Neural progenitor cell (in vitro differentiated cells): ENCODE results near the gene DUT. TPM values are rescaled to one million over a fixed set of nuclear protein-coding genes. Genes with fewer than 3 reads are reported as not detected.

ENCODE experiments used
- DNase-seq: peaks from one replicate; pipeline ENCODE4 v3.0.0-alpha.2; 2016; ENCODE audit warnings: low spot score
- H2AFZ ChIP-seq: fragments of 200-600 bp; sonication (generic); replicated peaks from 2 replicates; pipeline ENCODE4 v1.6.1; 2016; ENCODE audit warnings: antibody characterized with exemption
- H3F3A ChIP-seq: fragments of 200-600 bp; sonication (generic); 2 replicates; pipeline ENCODE4 v1.6.1; 2016; ENCODE audit warnings: antibody characterized with exemption, low read depth
- H3K27ac ChIP-seq: fragments of 200-600 bp; sonication (generic); 2 replicates; pipeline ENCODE4 v1.5.1; 2016; ENCODE audit warnings: mild to moderate bottlenecking
- H3K27me3 ChIP-seq: fragments of 200-600 bp; sonication (generic); 2 replicates; pipeline ENCODE4 v1.6.1; 2016; ENCODE audit warnings: mild to moderate bottlenecking, moderate library complexity
- H3K36me3 ChIP-seq: fragments of 200-600 bp; sonication (generic); 2 replicates; pipeline ENCODE4 v1.5.1; 2016
- H3K4me1 ChIP-seq: fragments of 200-600 bp; sonication (generic); 2 replicates; pipeline ENCODE4 v1.6.1; 2016; ENCODE audit warnings: mixed run types
- H3K4me2 ChIP-seq: fragments of 200-600 bp; sonication (generic); 2 replicates; pipeline ENCODE4 v1.6.1; 2016
- H3K4me3 ChIP-seq: fragments of 200-600 bp; sonication (generic); 2 replicates; pipeline ENCODE4 v1.5.1; 2016
- H3K79me2 ChIP-seq: fragments of 200-600 bp; sonication (generic); 2 replicates; pipeline ENCODE4 v1.6.1; 2016; ENCODE audit warnings: low read depth
- H3K9ac ChIP-seq: fragments of 200-600 bp; sonication (generic); 2 replicates; pipeline ENCODE4 v1.6.1; 2016
- H3K9me3 ChIP-seq: fragments of 200-600 bp; sonication (generic); 2 replicates; pipeline ENCODE4 v1.5.1; 2016; ENCODE audit warnings: low read depth
- H4K20me1 ChIP-seq: fragments of 200-600 bp; sonication (generic); 2 replicates; pipeline ENCODE4 v1.6.1; 2016; ENCODE audit warnings: low read depth
- H3K27ac Mint-ChIP-seq: 3 replicates; pipeline ENCODE4 v1.8.0; 2021; ENCODE audit warnings: mixed read lengths
- H3K27me3 Mint-ChIP-seq: 2 replicates; pipeline ENCODE4 v1.8.0; 2022; ENCODE audit warnings: low read depth, mild to moderate bottlenecking, inconsistent platforms, moderate library complexity, mixed read lengths; ENCODE audit not compliant: insufficient read depth
- H3K36me3 Mint-ChIP-seq: 3 replicates; pipeline ENCODE4 v1.8.0; 2021; ENCODE audit warnings: mixed read lengths
- H3K4me1 Mint-ChIP-seq: 3 replicates; pipeline ENCODE4 v1.8.0; 2021; ENCODE audit warnings: mixed read lengths
- H3K4me3 Mint-ChIP-seq: 3 replicates; pipeline ENCODE4 v1.8.0; 2021; ENCODE audit warnings: mild to moderate bottlenecking, moderate library complexity, mixed read lengths
- H3K9me3 Mint-ChIP-seq: 3 replicates; pipeline ENCODE4 v1.8.0; 2020; ENCODE audit warnings: mixed read lengths
- EZH2 ChIP-seq: fragments of 200-600 bp; sonication (generic); IDR thresholded peaks from 2 replicates; pipeline ENCODE4 v1.6.1; 2017; ENCODE audit warnings: antibody characterized with exemption, mild to moderate bottlenecking, moderate library complexity
- EZH2phosphoT487 ChIP-seq: fragments of 200-600 bp; sonication (generic); IDR thresholded peaks from 2 replicates; pipeline ENCODE4 v1.6.1; 2017; ENCODE audit warnings: antibody characterized with exemption
- total RNA-seq: library from RNA; depleted of rRNA; stranded (reverse); fragments of >200 nt; gene quantifications from 2 replicates; pipeline ENCODE4 v1.2.3, GENCODE V29; 2015; ENCODE audit warnings: low replicate concordance
- TF ChIP-seq, protein P1 (sequence below): fragments of 200-600 bp; sonication (generic); IDR thresholded peaks from 2 replicates; pipeline ENCODE4 v1.5.1; 2017; ENCODE audit warnings: antibody characterized with exemption, mild to moderate bottlenecking

The DUT gene
- total RNA-seq, 1 donor from 2014 or later: 51.6 TPM

DNA sequence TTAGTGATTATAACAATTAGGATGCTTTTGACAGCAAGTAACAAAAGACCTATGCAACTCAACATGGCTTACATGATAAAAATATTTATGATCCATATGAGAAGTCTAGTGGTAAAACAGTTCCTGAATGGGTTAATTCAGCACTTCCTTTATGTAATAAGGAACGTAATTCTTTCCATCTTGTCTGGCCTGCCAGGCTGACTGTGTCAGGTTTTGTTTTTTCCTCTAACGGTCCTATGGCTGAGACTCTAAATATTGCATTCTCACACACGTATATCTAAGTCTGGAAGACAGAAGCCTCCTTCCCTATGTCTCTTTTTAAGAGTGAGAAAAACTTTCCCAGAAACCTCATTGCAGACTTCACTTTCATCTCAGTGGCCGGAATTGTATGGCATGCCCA is 50.6 kb downstream of the DUT start:
- no peaks in the 10 kb centered on the region for H3F3A ChIP-seq
- H3K9ac ChIP-seq: no peak overlapping the region
- H3K4me1 Mint-ChIP-seq: no peaks in the 10 kb centered on the region
- H3K27ac Mint-ChIP-seq: no peak overlapping the region
- H3K9me3 ChIP-seq: no peaks in the 10 kb centered on the region
- no peak overlapping the region for H3K4me3 ChIP-seq
- no peaks in the 10 kb centered on the region for H3K27me3 Mint-ChIP-seq
- no peaks in the 10 kb centered on the region for H3K36me3 ChIP-seq
- no peak for TF ChIP-seq EZH2phosphoT487
- TF ChIP-seq, protein P1, sequence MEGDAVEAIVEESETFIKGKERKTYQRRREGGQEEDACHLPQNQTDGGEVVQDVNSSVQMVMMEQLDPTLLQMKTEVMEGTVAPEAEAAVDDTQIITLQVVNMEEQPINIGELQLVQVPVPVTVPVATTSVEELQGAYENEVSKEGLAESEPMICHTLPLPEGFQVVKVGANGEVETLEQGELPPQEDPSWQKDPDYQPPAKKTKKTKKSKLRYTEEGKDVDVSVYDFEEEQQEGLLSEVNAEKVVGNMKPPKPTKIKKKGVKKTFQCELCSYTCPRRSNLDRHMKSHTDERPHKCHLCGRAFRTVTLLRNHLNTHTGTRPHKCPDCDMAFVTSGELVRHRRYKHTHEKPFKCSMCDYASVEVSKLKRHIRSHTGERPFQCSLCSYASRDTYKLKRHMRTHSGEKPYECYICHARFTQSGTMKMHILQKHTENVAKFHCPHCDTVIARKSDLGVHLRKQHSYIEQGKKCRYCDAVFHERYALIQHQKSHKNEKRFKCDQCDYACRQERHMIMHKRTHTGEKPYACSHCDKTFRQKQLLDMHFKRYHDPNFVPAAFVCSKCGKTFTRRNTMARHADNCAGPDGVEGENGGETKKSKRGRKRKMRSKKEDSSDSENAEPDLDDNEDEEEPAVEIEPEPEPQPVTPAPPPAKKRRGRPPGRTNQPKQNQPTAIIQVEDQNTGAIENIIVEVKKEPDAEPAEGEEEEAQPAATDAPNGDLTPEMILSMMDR: no peak
- no peak for TF ChIP-seq EZH2
- no peaks in the 10 kb centered on the region for H4K20me1 ChIP-seq
- peak overlapping the region; percentile 12 for H2AFZ ChIP-seq
- no peak overlapping the region for H3K4me3 Mint-ChIP-seq
- peaks cover 2% of the 10 kb centered on the region for H3K36me3 Mint-ChIP-seq
- peaks cover 10% of the 10 kb centered on the region for H3K9me3 Mint-ChIP-seq
- H3K27ac ChIP-seq: no peak overlapping the region
- DNase-seq: no peak
- no peaks in the 10 kb centered on the region for H3K4me1 ChIP-seq
- no peaks in the 10 kb centered on the region for H3K79me2 ChIP-seq
- no peak overlapping the region for H3K4me2 ChIP-seq
- no peaks in the 10 kb centered on the region for H3K27me3 ChIP-seq

DNA sequence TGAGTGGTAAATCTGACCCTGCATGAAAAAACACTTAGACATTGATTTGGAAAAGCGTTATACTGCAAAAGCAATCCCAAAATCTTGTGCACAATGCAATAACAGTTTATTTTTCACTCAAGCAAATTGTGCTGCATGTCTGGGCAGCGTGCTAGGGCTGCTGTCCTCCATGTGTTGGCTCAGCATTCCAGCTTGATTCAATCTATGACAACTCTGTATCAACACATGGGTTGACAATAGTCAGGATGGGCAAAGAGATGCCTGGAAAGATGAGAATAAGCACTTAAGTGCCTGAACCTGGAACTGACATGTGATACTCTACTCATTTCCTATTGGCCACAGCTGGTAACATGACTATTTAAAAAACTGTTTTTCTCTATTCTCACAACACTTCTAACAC is 51.8 kb downstream of the DUT start:
- Mint-ChIP-seq H3K9me3 (peaks cover 2% of the 10 kb centered on the region), H3K36me3 (no peaks in the 10 kb centered on the region), H3K27ac (no peak overlapping the region), H3K4me3 (no peak overlapping the region), H3K27me3 (no peaks in the 10 kb centered on the region), H3K4me1 (no peaks in the 10 kb centered on the region)
- Histone ChIP-seq H3K4me2 (no peak overlapping the region), H3K36me3 (no peaks in the 10 kb centered on the region), H4K20me1 (no peaks in the 10 kb centered on the region), H3K27me3 (no peaks in the 10 kb centered on the region), H3K9me3 (no peaks in the 10 kb centered on the region), H2AFZ (no peak overlapping the region), H3K79me2 (no peaks in the 10 kb centered on the region), H3K4me3 (no peak overlapping the region), H3K27ac (no peak overlapping the region), H3K4me1 (no peaks in the 10 kb centered on the region), H3F3A (no peaks in the 10 kb centered on the region), H3K9ac (no peak overlapping the region)
- TF ChIP-seq EZH2 (no peak), EZH2phosphoT487 (no peak)
- TF ChIP-seq, protein P1: no peak
- DNase-seq: no peak

DNA sequence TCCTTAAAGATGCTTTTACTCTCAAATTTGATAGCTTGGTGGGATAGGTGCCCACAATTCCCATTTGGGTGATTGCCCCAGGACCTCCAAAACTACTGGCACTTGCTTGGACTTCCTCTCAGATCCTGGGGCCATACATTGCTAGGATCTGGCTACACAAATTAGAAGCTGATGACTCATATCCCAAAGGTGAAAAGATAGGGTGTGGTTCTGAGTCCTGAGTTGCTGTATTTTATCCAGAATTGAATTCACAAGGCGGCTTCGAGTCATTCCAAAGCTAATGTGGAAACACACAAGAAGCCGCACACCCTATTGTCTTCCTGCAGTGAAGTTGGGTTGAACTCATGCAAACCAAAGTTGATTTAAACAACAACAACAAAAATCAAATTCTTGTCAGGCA is 53.4 kb downstream of the DUT start:
- no peaks in the 10 kb centered on the region for H3K36me3 ChIP-seq
- H3K4me2 ChIP-seq: no peak overlapping the region
- H3K9me3 Mint-ChIP-seq: no peaks in the 10 kb centered on the region
- no peak overlapping the region for H2AFZ ChIP-seq
- no peak for TF ChIP-seq EZH2
- TF ChIP-seq, protein P1: no peak
- TF ChIP-seq EZH2phosphoT487: no peak
- no peaks in the 10 kb centered on the region for H3K4me1 Mint-ChIP-seq
- no peak for DNase-seq
- no peaks in the 10 kb centered on the region for H4K20me1 ChIP-seq
- H3K36me3 Mint-ChIP-seq: no peaks in the 10 kb centered on the region
- H3K4me1 ChIP-seq: no peaks in the 10 kb centered on the region
- H3K9me3 ChIP-seq: no peaks in the 10 kb centered on the region
- H3K79me2 ChIP-seq: no peaks in the 10 kb centered on the region
- H3K27me3 ChIP-seq: no peaks in the 10 kb centered on the region
- no peaks in the 10 kb centered on the region for H3K27me3 Mint-ChIP-seq
- H3K9ac ChIP-seq: no peak overlapping the region
- H3F3A ChIP-seq: no peaks in the 10 kb centered on the region
- H3K27ac Mint-ChIP-seq: no peak overlapping the region
- no peak overlapping the region for H3K27ac ChIP-seq
- H3K4me3 Mint-ChIP-seq: no peak overlapping the region
- H3K4me3 ChIP-seq: no peak overlapping the region
